Subcutaneous adipose tissue (tissue), 4 donors: Measurements from ENCODE around the gene FAM131C. TPM values are rescaled to one million over a fixed set of nuclear protein-coding genes. Genes with fewer than 3 reads are reported as not detected.

Source experiments
- CTCF ChIP-seq: fragments of 450-650 bp; IDR thresholded peaks from one replicate; pipeline ENCODE4 v1.5.1; 2016; ENCODE audit warnings: low read depth, mild to moderate bottlenecking, control low read depth, antibody characterized with exemption, moderate library complexity
- total RNA-seq, 4 donors: library from RNA; depleted of rRNA; stranded (reverse); fragments of >200 nt; gene quantifications; one replicate each; pipeline ENCODE4 v1.1.0, GENCODE V29; 2016

The FAM131C gene
- total RNA-seq, 4 donors from 2014 or later = 0.51 TPM; not detected in 3

- no peak for TF ChIP-seq CTCF
These were observed 50.3 kb downstream of the FAM131C start for GRCh38 chr1:16023050-16023653.

DNA sequence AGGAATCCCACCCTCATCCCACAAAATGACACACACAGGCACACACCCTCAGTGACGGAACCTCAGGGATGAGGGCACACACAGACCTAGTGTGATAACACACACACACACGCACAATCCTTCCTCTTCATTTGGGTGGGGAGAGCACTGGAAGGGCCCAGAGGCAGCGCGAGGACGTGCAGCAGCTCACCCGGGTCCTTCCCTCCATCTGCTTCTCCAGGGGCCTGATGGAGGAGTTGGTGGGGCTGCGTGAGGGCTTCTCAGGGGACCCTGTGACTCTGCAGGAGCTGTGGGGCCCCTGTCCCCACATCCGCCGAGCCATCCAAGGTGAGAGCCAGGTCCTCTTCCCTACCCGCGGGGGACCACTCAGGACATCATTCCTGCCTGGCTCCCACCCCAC is 51.1 kb downstream of the FAM131C start:
- TF ChIP-seq CTCF = no peak

DNA sequence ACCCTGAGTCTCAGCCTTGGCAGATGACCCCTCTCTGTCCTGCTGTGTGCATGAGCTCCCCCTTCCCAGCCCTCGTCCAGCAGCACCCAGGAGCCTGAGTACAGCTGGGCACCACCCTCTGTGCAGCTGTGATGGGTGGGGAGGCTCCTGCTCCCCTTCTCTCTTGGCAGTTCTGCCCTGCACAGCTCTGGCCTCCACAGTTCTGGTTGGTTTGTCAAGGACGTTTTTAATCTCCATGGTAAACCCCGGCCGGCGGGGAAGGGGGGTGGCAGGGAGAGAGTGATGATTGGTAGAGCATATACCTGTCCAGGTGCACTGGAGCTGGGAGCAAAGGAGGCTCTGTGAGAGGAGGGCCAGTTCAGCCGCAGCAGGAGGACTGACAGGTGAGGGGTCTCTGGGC is 51.8 kb downstream of the FAM131C start, which contains the start of gene CLCNKA:
Gene CLCNKA, plus strand, starts transcription at position 356 of the 400 bp plus-strand sequence. CDS start 584 bp downstream, outside the sequence.
- TF ChIP-seq CTCF = no peak

DNA sequence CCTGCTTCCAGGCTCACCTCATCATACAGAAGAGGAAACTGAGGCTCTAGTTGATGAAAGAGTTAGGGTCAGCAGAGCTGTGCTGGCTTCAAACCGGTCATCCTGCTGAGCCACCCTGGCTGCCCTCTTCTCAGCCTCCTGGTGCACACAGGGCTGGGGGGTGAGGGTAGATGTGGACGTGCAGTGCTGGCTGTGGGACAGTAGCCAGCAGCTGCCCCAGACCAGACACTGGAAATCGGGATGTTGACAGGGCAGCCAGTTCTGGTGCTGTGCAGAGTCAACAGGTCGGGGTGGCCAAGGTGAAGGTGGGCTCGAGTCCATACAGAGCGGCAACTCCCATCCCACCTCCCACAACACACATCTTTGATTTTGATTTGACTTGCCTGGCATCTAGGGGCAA is 53.1 kb downstream of the FAM131C start:
- no peak for TF ChIP-seq CTCF

GRCh38 chr1:16019644-16020277 is 53.7 kb downstream of the FAM131C start:
- no peak for TF ChIP-seq CTCF

DNA sequence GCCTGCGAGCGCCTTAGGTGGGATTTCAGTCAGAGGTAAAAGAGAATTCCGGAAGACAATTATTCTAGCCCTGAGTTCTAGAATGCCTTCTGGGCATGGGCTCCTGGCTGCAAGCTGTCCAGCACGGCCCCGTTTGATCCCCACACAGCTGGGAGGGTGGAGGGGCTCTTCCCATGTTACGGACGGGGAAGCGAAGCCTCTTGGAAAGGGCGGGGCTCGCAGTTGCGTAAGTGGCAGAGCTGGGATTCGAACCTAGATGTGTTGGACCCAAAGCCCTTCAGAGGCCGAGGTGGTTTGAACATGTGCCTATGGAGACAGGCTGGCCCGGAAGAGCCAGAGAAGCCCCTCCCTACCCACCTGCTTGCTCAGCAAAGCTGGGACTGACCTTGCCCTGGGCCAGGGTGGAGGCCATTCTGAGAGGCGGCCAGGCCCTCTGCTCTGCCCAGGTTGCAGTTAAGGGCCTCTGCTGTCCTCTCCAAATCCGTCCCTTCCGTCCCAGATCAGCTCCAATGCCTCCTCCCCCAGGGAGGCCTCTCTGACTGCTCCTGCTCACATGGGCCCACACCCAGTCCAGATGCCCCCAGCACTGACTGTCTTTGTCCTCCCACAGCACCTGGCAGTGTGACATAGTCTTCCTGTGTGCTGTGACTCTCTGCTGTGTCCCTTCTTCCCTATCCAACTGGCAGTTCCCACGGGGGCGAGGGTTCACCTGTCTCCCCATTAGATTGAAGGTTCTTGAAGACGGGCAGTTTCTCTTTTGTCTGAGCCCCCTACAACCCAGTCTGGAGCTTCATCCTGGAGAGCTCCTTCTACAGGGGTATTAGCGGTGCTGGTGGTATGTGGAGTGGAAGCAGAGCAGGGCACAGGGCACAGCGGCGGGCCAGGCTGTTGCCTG is 54.5 kb downstream of the FAM131C start:
- TF ChIP-seq CTCF = no peak

GRCh38 chr1:16018308-16018707 is 55.1 kb downstream of the FAM131C start:
- no peak for TF ChIP-seq CTCF
